GM18867 (cell line): Measurements from ENCODE around the gene RAB17.
"Not testable (repeated sequence)": the region's sequence is repeated elsewhere in the genome, so short reads cannot be mapped to it uniquely, and the experiment has no call there.

Experiments used
- ATAC-seq: cut with Tn5 transposase; IDR thresholded peaks from one replicate; pipeline ENCODE4 v1.9.1; 2021; ENCODE audit warnings: mild to moderate bottlenecking, moderate library complexity; ENCODE audit not compliant: unreplicated experiment

Gene RAB17

GRCh38 chr2:237625216-237625705 lies 34.7 kb upstream of the RAB17 start:
- ATAC-seq, result no peak

DNA sequence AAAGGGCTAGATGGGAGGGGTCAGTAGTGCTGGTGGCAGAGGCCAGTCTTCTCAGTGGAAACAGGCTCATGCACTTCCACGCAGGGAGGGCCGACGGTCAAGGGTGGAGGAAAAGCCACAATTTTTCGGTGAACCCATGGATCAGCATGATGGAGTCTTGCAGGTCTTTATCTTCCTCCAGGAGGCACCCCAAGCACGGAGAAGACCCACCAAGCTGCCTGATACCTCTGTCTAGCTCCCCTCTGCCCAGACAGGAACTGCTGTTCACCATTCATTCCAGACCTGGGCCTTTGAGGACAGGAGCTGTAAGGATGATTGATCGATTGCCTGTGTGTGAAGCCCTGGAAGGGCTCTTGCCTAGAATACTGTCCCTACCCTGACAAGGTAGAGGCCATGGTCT lies 34.0 kb upstream of the RAB17 start:
- ATAC-seq, result no peak

- ATAC-seq, result no peak
Measured at GRCh38 chr2:237623428-237624403, 33.2 kb upstream of the RAB17 start.

DNA sequence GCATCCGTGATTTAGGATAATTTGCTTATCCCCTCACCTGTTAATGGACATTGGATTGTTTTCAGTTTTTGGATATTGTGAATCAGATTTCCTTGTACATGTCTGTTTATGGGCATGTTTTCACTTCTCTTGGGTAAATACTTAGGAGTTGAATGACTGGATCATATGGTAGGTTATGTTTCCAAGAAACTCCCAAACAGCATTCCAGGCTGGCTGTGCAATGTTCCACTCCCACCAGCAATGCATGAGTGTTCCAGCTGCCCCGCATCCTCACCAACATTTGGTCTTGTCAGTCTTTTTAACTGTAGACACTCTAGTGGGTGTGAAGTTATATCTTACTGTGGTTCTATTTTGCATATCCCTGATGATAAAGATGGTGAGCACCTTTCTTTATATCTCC lies 27.9 kb upstream of the RAB17 start:
- ATAC-seq, result no peak

DNA sequence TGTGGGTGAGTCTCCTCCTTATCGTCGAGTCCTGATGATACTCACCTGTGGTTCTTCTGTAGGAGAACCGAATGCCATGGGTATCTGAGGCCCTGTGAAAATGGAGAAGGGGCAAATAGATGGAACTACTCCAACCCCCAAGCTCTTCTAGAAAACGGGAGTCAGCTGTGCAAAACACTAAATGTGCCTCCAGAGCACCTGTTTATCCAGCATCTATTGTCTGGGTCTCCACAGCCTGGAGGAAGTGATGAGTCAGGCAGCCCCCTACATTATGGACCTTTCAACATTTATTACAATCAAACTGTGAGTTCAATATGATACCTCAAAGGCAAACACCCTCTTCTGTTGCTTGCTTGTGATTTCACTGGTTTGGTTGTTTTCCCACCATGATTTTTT lies 27.1 kb upstream of the RAB17 start:
- no peak for ATAC-seq

- no peak for ATAC-seq
Measured at GRCh38 chr2:237616734-237617586, 26.4 kb upstream of the RAB17 start.

DNA sequence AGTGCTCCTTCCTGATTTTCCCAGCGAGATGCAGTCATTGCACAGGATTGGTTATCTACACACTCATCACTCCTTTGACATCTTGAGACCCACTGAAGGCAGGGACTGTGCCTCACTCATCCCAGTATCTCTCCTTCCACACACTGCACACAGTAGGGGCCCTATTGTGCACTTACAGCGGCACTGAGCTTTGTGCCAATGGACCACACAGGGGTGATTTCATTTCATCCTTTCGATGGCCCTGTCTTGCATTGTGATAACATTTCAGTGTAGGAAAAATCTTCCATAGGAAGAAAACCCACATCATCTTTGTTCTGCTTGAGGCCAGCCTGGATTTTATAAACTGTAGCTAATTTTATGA lies 25.8 kb upstream of the RAB17 start:
- ATAC-seq, result no peak

GRCh38 chr2:237615631-237616249 lies 25.2 kb upstream of the RAB17 start:
- no peak for ATAC-seq

- ATAC-seq, result no peak
Measured at GRCh38 chr2:237614151-237614720, 23.7 kb upstream of the RAB17 start.

DNA sequence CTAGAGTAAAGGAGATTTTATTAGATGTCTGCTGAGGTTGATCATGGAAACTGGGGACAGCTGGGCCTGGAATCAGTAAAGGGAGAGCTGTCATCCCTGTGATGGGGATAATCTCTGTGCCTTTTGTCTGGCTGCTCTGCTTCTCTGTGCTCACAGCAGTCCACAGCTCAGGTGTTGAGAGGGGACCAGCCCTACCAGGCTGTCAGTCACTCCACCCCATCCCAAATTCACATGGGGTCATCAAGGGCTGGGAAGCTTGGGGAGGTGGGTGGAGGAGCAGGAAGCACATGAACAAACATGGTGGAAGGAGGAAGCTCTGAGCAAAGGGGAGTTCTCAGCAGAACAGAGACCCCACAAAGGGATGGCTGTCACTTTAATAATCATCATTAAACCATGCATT lies 23.1 kb upstream of the RAB17 start:
- ATAC-seq, result no peak

GRCh38 chr2:237612527-237613357 lies 22.2 kb upstream of the RAB17 start:
- no peak for ATAC-seq

GRCh38 chr2:237606522-237606921 lies 16.0 kb upstream of the RAB17 start:
- not testable (repeated sequence) for ATAC-seq

DNA sequence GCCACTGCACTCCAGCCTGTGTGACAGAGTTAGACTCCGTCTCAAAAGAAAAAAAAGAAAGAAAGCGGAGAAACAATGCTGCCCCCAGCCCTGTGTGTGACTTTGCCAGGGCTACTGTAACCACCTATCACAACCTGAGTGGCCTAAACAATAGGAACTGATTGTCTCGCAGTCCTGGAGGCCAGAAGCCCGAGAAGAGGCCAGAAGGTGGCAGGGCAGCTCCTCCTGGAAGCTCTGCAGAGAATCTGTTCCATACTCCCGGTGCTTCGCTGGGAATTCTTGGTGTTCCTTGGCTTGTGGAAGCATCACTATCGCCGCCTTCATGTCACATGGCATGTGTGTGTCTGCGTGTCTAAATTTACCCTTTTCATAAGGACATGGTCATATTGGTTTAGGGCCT lies 14.4 kb upstream of the RAB17 start:
- no peak for ATAC-seq

DNA sequence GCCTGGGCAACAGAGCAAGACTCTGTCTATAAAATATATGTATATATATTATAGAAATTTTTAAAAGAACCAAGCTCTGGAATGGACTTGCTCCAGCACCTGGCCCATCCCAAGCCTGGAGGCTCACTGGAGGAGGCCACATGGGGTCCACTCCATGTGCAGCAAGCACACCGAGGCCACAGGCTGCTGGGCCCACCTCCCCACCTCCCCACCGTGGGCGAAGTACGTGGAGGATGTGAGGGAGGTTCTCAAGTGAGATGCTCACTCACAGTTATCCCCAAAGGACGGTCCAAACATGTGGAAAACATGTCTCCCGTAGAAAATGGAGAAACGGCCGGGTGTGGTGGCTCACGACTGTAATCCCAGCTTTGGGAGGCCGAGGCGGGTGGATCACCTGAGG lies 13.9 kb upstream of the RAB17 start:
- ATAC-seq, result no peak

GRCh38 chr2:237603718-237604362 lies 13.3 kb upstream of the RAB17 start:
- peak; percentile 51 for ATAC-seq

DNA sequence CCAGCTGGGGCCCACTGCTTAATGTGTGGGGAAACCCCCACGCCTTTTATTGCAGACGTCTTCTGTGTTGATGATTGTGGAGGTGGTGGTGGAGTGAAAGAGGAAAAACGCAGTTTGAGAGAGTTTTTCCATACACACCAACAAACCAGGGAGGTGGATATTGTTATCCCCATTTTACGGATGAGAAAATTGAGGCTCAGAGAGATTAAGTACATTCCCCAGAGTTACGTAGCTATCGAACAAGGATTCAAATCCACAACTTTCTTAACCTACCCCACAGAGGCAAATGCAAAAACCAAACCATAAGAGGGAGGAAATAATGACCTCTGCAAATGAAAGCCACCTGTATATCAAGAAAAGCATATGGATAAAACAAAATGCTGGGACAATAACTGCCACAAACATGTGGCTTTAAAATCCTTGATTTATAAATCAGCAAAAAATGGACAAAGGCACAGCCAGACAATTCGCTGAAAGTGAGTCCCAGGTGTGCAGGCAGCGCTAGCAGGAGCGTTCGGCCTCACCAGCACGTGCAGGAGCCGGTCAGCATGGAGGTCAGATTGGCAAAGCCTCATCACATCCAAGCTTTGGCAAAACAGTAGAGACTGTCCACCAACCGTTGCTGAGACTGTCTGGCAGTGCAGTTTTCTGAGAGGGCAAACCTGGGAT lies 12.6 kb upstream of the RAB17 start:
- ATAC-seq, result no peak

GRCh38 chr2:237602409-237602808 lies 11.9 kb upstream of the RAB17 start:
- no peak for ATAC-seq

DNA sequence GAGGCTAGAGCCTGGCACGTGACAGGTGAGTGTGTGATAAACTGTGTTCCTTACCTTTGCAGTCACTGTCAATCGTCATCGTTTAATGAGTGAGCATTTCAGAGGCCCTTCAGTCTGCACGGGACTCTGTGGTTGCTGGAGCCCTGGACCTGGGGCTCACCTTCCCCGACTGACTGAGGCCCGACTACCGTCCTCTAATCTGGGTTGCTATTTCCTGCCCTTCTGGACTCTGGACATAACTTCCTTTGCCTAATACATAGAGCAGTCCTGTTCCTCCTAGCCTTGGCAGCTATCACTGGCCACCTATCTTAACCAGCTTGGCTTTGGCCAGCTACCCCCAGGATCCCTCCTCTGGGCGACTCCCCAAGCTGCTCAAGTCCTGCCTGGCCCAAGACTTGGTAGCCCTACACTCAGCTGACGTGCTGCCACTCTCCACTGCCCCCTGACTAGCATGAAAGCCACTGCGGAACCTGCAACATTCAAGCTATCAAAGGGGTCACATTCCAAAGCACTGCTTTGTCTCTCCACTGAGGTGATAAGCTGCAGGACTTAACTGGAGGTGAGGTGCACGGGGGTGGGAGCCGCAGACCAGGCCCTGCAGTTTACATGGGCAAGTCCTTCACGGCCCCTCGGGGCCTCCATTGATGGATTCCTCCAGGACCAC lies 11.1 kb upstream of the RAB17 start:
- ATAC-seq, result no peak
